AML-193 (cell line): ENCODE results near the gene PAFAH1B1.
A peak's percentile ranks its signal among the peaks of the same experiment; 100 is the strongest.
"Not testable (repeated sequence)": the region's sequence is repeated elsewhere in the genome, so short reads cannot be mapped to it uniquely, and the experiment has no call there.

Source experiments
- DNase-seq, 2 experiments: peaks; one replicate each; lab custom pipeline; 2025; lab: John Stamatoyannopoulos, UW

Gene PAFAH1B1

GRCh38 chr17:2592971-2593820 lies at the start of gene PAFAH1B1:
Gene PAFAH1B1 (plus strand): TSS chr17:2593654. CDS start chr17:2638289, 44,635 bp downstream.
- peak; percentile 43 to 62 for DNase-seq

DNA sequence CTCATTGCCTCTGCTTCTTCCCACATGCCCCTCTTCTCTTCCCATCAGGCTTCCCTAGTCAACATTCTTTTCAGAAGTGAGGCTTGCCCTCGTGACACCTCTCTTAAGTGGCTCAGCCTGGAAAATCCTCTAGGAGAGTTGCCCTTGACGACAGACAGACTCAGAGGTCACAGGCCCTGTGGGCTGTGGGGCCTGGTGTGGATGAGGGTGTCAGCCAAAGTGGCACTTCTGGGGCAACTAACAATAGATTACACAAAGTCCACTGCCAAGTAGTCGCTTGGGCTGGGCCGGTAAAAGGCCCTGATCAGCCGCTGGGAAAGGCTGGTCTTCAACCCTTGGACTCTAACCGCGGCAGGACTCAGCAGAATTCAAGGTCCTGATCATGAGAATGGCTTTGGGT lies 48.1 kb upstream of the PAFAH1B1 start:
- no peak for DNase-seq

GRCh38 chr17:2547176-2547575 lies 46.3 kb upstream of the PAFAH1B1 start:
- DNase-seq = no peak

- DNase-seq = not testable (repeated sequence)
Measured at GRCh38 chr17:2548026-2548425, 45.4 kb upstream of the PAFAH1B1 start.

- no peak for DNase-seq
Measured at GRCh38 chr17:2549392-2550211, 43.9 kb upstream of the PAFAH1B1 start.

DNA sequence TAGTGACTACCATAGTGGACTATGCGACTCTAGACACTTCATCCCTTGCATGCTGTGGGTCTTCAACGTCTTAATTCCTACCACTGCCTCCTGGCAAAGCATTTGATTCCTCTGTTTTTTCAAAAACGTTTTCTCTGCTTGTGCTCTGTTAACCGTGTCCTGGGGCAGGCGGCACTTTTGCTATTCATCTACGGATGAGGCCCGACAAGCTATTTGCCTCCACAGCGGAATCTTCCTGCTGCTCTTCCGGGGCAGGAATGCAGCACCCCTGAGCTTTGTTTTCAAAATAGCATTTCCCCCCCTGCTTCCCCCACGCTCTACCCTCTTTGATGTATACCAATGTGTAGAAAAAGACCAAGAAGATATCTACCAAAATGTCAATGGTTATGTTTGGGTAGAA lies 42.0 kb upstream of the PAFAH1B1 start:
- no peak for DNase-seq

- DNase-seq = no peak
Measured at GRCh38 chr17:2551928-2552327, 41.5 kb upstream of the PAFAH1B1 start.

DNA sequence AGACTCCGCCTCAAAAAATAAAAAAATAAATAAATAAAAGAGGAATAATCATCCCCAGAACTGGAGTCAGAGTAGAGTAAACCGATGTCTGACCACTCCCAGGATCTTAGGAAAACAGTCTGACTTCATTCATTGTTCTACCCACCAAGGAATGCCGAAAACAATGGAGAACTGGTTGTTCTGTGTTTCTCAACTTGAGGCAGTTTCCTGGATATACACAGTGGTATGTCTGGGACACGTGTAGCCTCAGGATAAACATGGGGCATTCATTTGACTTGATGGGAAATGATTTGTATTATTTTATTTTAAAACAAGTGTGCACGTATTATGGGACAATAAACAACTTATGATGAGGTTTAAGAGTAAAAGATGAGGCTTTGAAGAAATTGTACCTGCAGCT lies 32.8 kb upstream of the PAFAH1B1 start:
- no peak for DNase-seq

DNA sequence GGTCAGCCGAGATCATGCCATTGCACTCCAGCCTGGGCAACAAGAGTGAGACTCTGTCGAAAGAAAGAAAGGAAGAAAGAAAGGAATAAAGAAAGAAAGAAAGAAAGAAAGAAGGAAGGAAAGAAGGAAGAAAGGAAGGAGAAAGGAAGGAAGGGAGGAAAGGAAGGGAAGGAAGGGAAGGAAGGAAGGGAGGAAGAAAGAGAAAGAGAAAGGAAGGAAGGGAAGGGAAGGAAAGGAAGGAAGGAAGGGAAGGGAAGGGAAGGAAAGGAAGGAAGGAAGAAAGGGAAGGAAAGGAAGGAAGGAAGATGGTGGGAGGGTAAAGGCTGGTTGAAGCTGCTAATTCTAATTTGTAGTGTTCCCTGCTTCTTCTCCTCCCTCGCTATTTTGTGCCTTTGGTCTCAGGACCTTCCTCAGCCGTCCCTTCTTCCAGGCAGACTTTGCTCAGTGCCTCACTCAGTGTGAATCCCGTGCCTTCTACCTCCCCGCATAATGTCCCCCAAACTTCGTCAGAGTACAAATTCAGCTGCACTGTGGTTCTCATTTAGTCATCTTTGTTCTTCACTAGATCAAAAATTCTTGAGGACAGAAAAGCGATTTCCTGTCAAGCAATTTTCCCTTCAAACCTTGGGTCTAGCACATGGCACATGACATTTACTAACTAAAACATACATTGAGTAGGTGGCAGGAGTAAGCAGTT lies 31.1 kb upstream of the PAFAH1B1 start:
- no peak for DNase-seq

DNA sequence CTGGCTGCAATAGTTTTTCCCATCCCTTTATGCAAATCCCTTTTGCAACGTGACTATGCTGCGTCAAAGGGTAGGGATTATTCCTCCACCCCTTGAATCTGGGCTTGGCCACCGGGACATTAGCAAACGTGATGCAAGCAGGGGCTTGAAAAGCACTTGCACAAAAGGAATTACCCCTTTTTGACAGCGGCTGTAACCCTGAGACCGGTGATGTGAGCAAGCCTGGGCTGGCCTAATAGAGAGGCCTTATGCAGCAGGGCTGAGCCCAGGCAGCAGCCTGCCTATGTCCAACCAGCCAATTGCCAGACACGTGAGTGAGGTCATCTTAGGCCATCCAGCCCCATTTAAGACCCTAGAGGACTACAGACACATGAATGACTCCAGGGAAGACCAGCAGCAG lies 30.4 kb upstream of the PAFAH1B1 start:
- DNase-seq = no peak

DNA sequence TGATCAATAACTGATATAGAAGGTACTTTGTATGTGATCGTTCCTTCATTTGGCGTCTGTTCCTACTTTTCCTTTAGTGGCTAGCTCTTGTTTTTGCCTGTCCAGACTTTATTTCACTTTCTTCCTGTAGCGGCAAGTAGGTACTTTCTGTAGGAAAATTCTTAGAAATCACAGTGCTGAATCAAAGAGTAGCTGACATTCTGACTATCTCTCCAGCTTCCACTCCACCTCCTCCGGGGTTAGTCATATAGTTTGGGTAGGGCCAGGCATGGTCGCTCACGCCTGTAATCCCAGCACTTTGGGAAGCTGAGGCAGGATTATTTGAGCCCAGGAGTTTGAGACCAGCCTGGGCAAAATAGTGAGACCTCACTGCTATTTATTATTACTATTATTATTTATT lies 29.9 kb upstream of the PAFAH1B1 start:
- no peak for DNase-seq

GRCh38 chr17:2564877-2565276 lies 28.6 kb upstream of the PAFAH1B1 start:
- no peak for DNase-seq

- DNase-seq = no peak
Measured at GRCh38 chr17:2566056-2566455, 27.4 kb upstream of the PAFAH1B1 start.

- DNase-seq = no peak
Measured at GRCh38 chr17:2571523-2572303, 21.7 kb upstream of the PAFAH1B1 start.

GRCh38 chr17:2572304-2572609 lies 21.2 kb upstream of the PAFAH1B1 start:
- DNase-seq = not testable (repeated sequence)

DNA sequence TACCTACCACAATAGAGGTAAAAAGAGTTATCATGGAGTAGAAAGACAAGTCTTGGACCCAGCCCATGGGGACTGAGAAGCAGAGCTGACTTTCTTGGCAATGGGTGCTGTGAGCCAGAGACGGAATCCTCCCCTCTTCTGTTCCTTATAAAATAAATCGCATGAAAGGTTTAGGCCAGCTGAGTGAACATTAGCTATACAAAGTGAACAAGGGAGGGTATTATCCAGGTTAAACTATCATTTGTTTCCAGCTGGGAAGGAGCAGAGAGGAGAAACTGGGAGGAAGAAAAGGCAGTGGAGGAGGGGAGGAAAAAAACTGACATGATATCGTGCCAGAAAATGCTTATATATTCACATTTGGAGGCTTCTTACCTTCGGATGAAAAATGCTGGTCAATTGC lies 13.3 kb upstream of the PAFAH1B1 start:
- DNase-seq = no peak

GRCh38 chr17:2580661-2581060 lies 12.8 kb upstream of the PAFAH1B1 start:
- no peak for DNase-seq

DNA sequence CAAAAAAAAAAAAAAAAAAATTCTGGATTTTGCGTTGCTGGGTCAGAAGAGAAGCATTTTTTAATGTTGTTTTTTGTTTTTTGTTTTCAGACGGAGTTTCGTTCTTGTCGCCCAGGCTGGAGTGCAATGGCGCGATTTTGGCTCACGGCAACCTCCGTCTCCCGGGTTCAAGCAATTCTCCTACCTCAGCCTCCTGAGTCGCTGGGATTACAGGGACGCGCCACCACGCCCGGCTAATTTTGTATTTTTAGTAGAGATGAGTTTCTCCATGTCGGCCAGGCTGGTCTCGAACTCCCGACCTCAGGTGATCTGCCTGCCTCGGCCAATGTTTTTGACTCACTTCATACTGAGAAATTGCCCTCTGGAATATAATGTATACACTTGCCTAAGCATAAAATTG lies 11.0 kb upstream of the PAFAH1B1 start:
- no peak for DNase-seq

GRCh38 chr17:2591040-2591640 lies 2.3 kb upstream of the PAFAH1B1 start:
- no peak for DNase-seq

DNA sequence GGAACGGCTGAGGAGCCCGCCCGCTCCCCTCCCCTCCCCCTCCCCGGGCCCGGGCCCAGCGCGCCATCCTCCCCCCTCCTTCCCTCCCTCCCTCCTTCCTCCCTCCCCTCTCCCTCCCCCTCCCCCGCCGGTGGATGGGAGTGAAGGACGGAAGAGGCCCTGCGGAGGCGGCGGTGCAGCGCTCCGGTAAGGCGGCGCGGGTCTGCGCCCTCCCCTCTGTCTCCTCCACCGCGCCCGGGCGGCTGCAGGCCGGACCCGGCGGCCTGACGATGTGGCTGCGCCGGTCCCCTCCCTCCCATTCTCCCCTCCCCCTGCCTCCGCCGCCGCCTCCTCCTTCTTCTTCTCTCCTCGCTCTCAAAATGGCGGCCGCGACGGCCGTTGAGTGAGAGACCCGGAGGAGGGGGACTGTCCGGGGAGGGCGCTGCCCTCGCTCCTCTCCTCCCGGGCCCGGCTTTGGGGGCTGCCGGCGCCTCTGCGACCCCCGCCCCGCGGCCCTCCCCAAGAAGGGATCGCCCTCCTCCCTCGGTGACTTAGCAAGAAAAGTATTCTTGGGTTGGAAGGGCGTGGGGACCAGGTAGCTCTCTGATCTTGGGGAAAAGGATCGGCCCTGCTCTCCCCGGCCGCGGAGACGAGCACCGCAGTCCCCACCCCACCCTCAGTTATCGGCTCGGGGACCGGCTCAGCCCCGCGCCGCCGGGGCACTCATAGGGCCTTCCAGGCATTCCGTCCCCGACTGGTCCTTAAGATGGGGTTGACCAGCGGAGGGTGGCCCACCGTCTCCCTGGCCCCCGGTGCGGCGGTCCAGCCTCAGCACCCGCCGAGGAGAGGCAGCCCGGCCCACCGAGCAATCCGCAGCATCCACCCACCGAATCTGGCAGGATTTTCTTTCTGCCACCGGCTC lies 617 bp downstream of the PAFAH1B1 start:
- peak in 1 of 2 experiments; percentile 5 for DNase-seq
